IMR-90 (cell line): ENCODE data around the gene BTRC. TPM values are rescaled to one million over a fixed set of nuclear protein-coding genes. Genes with fewer than 3 reads are reported as not detected.

Experiments
- ATAC-seq: fragments of 200-7000 bp; cut with Tn5 transposase; 2 replicates; pipeline ENCODE4 v1.9.1; 2020; ENCODE audit warnings: low read depth, mild to moderate bottlenecking, moderate library complexity
- BruUV-seq: library from RNA; stranded (reverse); fragments of 400-500 nt; replicated peaks from 2 replicates; lab custom pipeline; 2021; lab: Mats Ljungman, UMichigan
- CTCF ChIA-PET: fragments of 300-600 bp; formaldehyde crosslinking; extraction: SDS; loops from one replicate; lab custom pipeline; 2021; ENCODE audit warnings: antibody characterized with exemption; lab: Yijun Ruan, JAX
- POLR2A ChIA-PET: fragments of 300-600 bp; sonication (Branson Sonifier 250); formaldehyde crosslinking; loops from one replicate; lab custom pipeline; 2022; ENCODE audit warnings: antibody characterized with exemption; ENCODE audit not compliant: unreplicated experiment; lab: Charles Lee
- DNase-seq: peaks from one replicate; pipeline ENCODE4 v3.0.0; 2013
- H2AFZ ChIP-seq: replicated peaks from 2 replicates; pipeline ENCODE3; 2013; ENCODE audit warnings: low read length, mild to moderate bottlenecking; ENCODE audit not compliant: poor library complexity
- H2AK5ac ChIP-seq: 2 replicates; pipeline ENCODE4 v1.6.1; 2013; ENCODE audit warnings: low read depth, low read length, inconsistent platforms
- H2AK9ac ChIP-seq: replicated peaks from 2 replicates; pipeline ENCODE3; 2013; ENCODE audit warnings: mild to moderate bottlenecking, low read depth, low read length, moderate library complexity; ENCODE audit not compliant: poor library complexity
- H2BK120ac ChIP-seq: 2 replicates; pipeline ENCODE4 v1.6.1; 2013; ENCODE audit warnings: low read depth, low read length, inconsistent platforms
- H2BK15ac ChIP-seq: 3 replicates; pipeline ENCODE4 v1.6.1; 2013; ENCODE audit warnings: low read depth, low read length, inconsistent platforms
- H2BK20ac ChIP-seq: 2 replicates; pipeline ENCODE4 v1.6.1; 2013; ENCODE audit warnings: low read depth, mild to moderate bottlenecking, inconsistent platforms, low read length, moderate library complexity
- H2BK5ac ChIP-seq: 2 replicates; pipeline ENCODE4 v1.6.1; 2013; ENCODE audit warnings: mild to moderate bottlenecking, low read depth, low read length, inconsistent platforms; ENCODE audit not compliant: poor library complexity, severe bottlenecking
- H3K14ac ChIP-seq: replicated peaks from 2 replicates; pipeline ENCODE4 v1.6.1; 2013; ENCODE audit warnings: low read depth, low read length, inconsistent platforms
- H3K18ac ChIP-seq: 2 replicates; pipeline ENCODE4 v1.6.1; 2013; ENCODE audit warnings: low read depth, low read length, control low read depth
- H3K23ac ChIP-seq: 2 replicates; pipeline ENCODE4 v1.6.1; 2013; ENCODE audit warnings: low read depth, low read length, inconsistent platforms
- H3K27ac ChIP-seq: 2 replicates; pipeline ENCODE4 v1.5.1; 2013; ENCODE audit warnings: mild to moderate bottlenecking, control low read depth, low read length; ENCODE audit not compliant: insufficient read depth
- H3K27me3 ChIP-seq: 2 replicates; pipeline ENCODE4 v1.6.1; 2013; ENCODE audit warnings: low read length; ENCODE audit not compliant: control insufficient read depth, insufficient read depth
- H3K36me3 ChIP-seq: 2 replicates; pipeline ENCODE4 v1.6.1; 2013; ENCODE audit warnings: low read length, mixed read lengths; ENCODE audit not compliant: control insufficient read depth, insufficient read depth
- H3K4ac ChIP-seq: 2 replicates; pipeline ENCODE4 v1.6.1; 2013; ENCODE audit warnings: low read depth, low read length, inconsistent platforms
- H3K4me1 ChIP-seq: 2 replicates; pipeline ENCODE4 v1.6.1; 2013; ENCODE audit warnings: low read length, mixed read lengths; ENCODE audit not compliant: control insufficient read depth, insufficient read depth
- H3K4me2 ChIP-seq: 2 replicates; pipeline ENCODE4 v1.6.1; 2013; ENCODE audit warnings: low read depth, mild to moderate bottlenecking, control low read depth, low read length, moderate library complexity
- H3K4me3 ChIP-seq: 2 replicates; pipeline ENCODE4 v1.5.1; 2013; ENCODE audit warnings: low read depth, mild to moderate bottlenecking, control low read depth, low read length, moderate library complexity; ENCODE audit not compliant: insufficient read depth
- H3K56ac ChIP-seq: 2 replicates; pipeline ENCODE4 v1.6.1; 2013; ENCODE audit warnings: low read length, inconsistent platforms; ENCODE audit not compliant: insufficient read depth; ENCODE audit errors: extremely low read depth
- H3K79me1 ChIP-seq, 2 experiments: 2 replicates each; pipeline ENCODE4 v1.6.1; 2013; ENCODE audit warnings: low read length in 2 of 2, inconsistent platforms in 1 of 2, low read depth in 1 of 2
- H3K9ac ChIP-seq: 2 replicates; pipeline ENCODE4 v1.6.1; 2013; ENCODE audit warnings: low read depth, low read length, control low read depth
- H3K9me1 ChIP-seq: 2 replicates; pipeline ENCODE4 v1.6.1; 2013; ENCODE audit warnings: low read length, inconsistent platforms; ENCODE audit not compliant: insufficient read depth
- H3K9me3 ChIP-seq: 2 replicates; pipeline ENCODE4 v1.6.1; 2013; ENCODE audit warnings: low read length; ENCODE audit not compliant: control insufficient read depth, insufficient read depth
- H4K20me1 ChIP-seq: 2 replicates; pipeline ENCODE4 v1.6.1; 2013; ENCODE audit warnings: low read length, inconsistent platforms; ENCODE audit not compliant: insufficient read depth
- H4K5ac ChIP-seq: 2 replicates; pipeline ENCODE4 v1.6.1; 2013; ENCODE audit warnings: mild to moderate bottlenecking, low read depth, low read length, control low read depth
- H4K8ac ChIP-seq, 2 experiments: 2 replicates each; pipeline ENCODE4 v1.6.1; 2013; ENCODE audit warnings: low read depth in 2 of 2, low read length in 2 of 2, control low read depth in 1 of 2, inconsistent platforms in 1 of 2
- H4K91ac ChIP-seq: 2 replicates; pipeline ENCODE4 v1.6.1; 2013; ENCODE audit warnings: low read depth, low read length, inconsistent platforms; ENCODE audit not compliant: insufficient read depth
- BHLHE40 ChIP-seq: fragments of 150-350 bp; IDR thresholded peaks from 2 replicates; pipeline ENCODE4 v1.6.1; 2016; ENCODE audit warnings: mild to moderate bottlenecking, low read depth, low read length
- CEBPB ChIP-seq: IDR thresholded peaks from 2 replicates; pipeline ENCODE4 v1.6.1; 2012; ENCODE audit warnings: low read depth, low read length, improper control_type of control experiment
- FOS ChIP-seq: fragments of 150-350 bp; IDR thresholded peaks from 2 replicates; pipeline ENCODE4 v1.6.1; 2016; ENCODE audit warnings: low read depth, low read length
- MAFK ChIP-seq: IDR thresholded peaks from 2 replicates; pipeline ENCODE4 v1.6.1; 2012; ENCODE audit warnings: low read depth, low read length, improper control_type of control experiment
- MXI1 ChIP-seq: IDR thresholded peaks from 2 replicates; pipeline ENCODE4 v1.6.1; 2012; ENCODE audit warnings: low read depth, mild to moderate bottlenecking, low read length, moderate library complexity, borderline replicate concordance
- NFE2L2 ChIP-seq: fragments of 150-350 bp; IDR thresholded peaks from 2 replicates; pipeline ENCODE4 v1.6.1; 2016; ENCODE audit warnings: low read depth, mild to moderate bottlenecking, low read length
- RAD21 ChIP-seq: IDR thresholded peaks from 2 replicates; pipeline ENCODE4 v1.6.1; 2012; ENCODE audit warnings: low read length, improper control_type of control experiment
- RCOR1 ChIP-seq: IDR thresholded peaks from 2 replicates; pipeline ENCODE4 v1.6.1; 2012; ENCODE audit warnings: mild to moderate bottlenecking, low read length, improper control_type of control experiment; ENCODE audit not compliant: insufficient replicate concordance
- RFX5 ChIP-seq: IDR thresholded peaks from 2 replicates; pipeline ENCODE4 v1.8.0; 2012; ENCODE audit warnings: low read depth, mild to moderate bottlenecking, low read length, moderate library complexity
- SMC3 ChIP-seq: fragments of 150-350 bp; IDR thresholded peaks from 2 replicates; pipeline ENCODE4 v1.6.1; 2016; ENCODE audit warnings: low read depth, mild to moderate bottlenecking, antibody characterized with exemption, low read length, moderate library complexity
- USF2 ChIP-seq: fragments of 150-350 bp; IDR thresholded peaks from 2 replicates; pipeline ENCODE4 v1.6.1; 2017; ENCODE audit warnings: mild to moderate bottlenecking, antibody characterized with exemption, low read length, low read depth
- WGBS, 2 experiments: methylation state at CpG; one replicate each; pipeline versions ENCODE4 v1.1.5 to v1.1.7; 2013; ENCODE audit warnings: missing lambda C conversion rate in 2 of 2; ENCODE audit not compliant: insufficient read length in 1 of 2; ENCODE audit errors: extremely low coverage in 2 of 2; 5-methylcytosine and 5-hydroxymethylcytosine counted together
- dilution Hi-C: fragments of 300-500 bp; cut with HindIII; formaldehyde crosslinking; loops from one replicate; pipeline ENCODE4 v1.14.3; 2018; ENCODE audit warnings: low sequenced_read_pairs; ENCODE audit not compliant: unreplicated experiment
- in situ Hi-C: fragments of 300-500 bp; cut with MboI; formaldehyde crosslinking; loops from 3 replicates; pipeline ENCODE4 v1.14.3; 2019; ENCODE audit warnings: low sequenced_read_pairs, inconsistent platforms, mixed read lengths
- intact Hi-C: fragments of 100-400 bp; cut with micrococcal nuclease; formaldehyde crosslinking; loops from 2 replicates; pipeline ENCODE4 v1.10.0; 2022
- polyA plus RNA-seq, 3 experiments: library from polyadenylated mRNA; depleted of rRNA; stranded (reverse); fragments of >200 nt; gene quantifications; 2 replicates each; pipeline ENCODE4 v1.2.3, GENCODE V29; 2012; ENCODE audit warnings: low replicate concordance in 1 of 3
- total RNA-seq: library from RNA; depleted of rRNA; stranded (reverse); fragments of >200 nt; gene quantifications from 2 replicates; pipeline ENCODE4 v1.2.3, GENCODE V29; 2012
- TF ChIP-seq, protein P1 (sequence below): conservative IDR thresholded peaks from 2 replicates; pipeline ENCODE4 v1.5.1; 2012; ENCODE audit warnings: mild to moderate bottlenecking, low read depth, low read length, improper control_type of control experiment
- TF ChIP-seq, protein P2 (sequence below): fragments of 150-350 bp; IDR thresholded peaks from 2 replicates; pipeline ENCODE4 v1.6.1; 2016; ENCODE audit warnings: low read depth, mild to moderate bottlenecking, low read length, moderate library complexity, borderline replicate concordance

The BTRC gene
- total and polyA plus RNA-seq, 2 of the 4 experiments (the other 2 are of a cell fraction), result 7.7 to 8.4 TPM

GRCh38 chr10:101354328-101355071 lies 535 bp downstream of the BTRC start:
- Histone ChIP-seq H3K9ac (peak overlapping the region; percentile 73), H3K27ac (peak overlapping the region; percentile 56), H3K14ac (peak overlapping the region; percentile 90), H3K36me3 (no peaks in the 10 kb centered on the region), H2BK15ac (peak overlapping the region; percentile 3; the same call in 1 of the 3 replicates), H4K91ac (peak overlapping the region; percentile 30), H2AK5ac (peak overlapping the region; percentile 25; the same call in 1 of the 2 replicates), H3K4me2 (peak overlapping the region; percentile 82), H3K27me3 (peaks cover 4% of the 10 kb centered on the region; the same call in 1 of the 2 replicates), H3K4me3 (peak overlapping the region; percentile 59), H2AFZ (peak overlapping the region; percentile 99), H3K56ac (peak overlapping the region; percentile 48), H4K5ac (peak overlapping the region; percentile 6; the same call in 1 of the 2 replicates), H4K8ac (peak overlapping the region; percentile 36 to 68; a peak in 2 of 4 replicates), H4K20me1 (peaks cover 10% of the 10 kb centered on the region; the same call in 1 of the 2 replicates), H2AK9ac (peak overlapping the region; percentile 86), H2BK120ac (peak overlapping the region; percentile 55; the same call in 1 of the 2 replicates), H2BK20ac (no peak overlapping the region), H3K79me1 (peaks cover 9 to 35% of the 10 kb centered on the region in 2 experiments; a peak in 3 of 4 replicates), H3K23ac (peak overlapping the region; percentile 96), H3K4ac (peak overlapping the region; percentile 92), H3K4me1 (peaks cover 3% of the 10 kb centered on the region), H3K9me1 (peaks cover 10% of the 10 kb centered on the region), H2BK5ac (peak overlapping the region; percentile 64), H3K18ac (peak overlapping the region; percentile 2; the same call in 1 of the 2 replicates), H3K9me3 (no peaks in the 10 kb centered on the region)
- DNase-seq (peak; percentile 47), ATAC-seq (peak; percentile 41)
- in situ Hi-C loops (no loop called here), dilution Hi-C loops (no loop called here), intact Hi-C loops (no loop called here)
- no TSS peak for BruUV-seq
- 1% methylated on average over 20 of the region's 29 CpGs; no CpG with 5 or more reads in 1 of the 2 experiments for WGBS, 2 experiments
- POLR2A ChIA-PET, result interaction anchor here (0.5 kb wide), 1 partner anchor 45 kb away, joined by 5 read pairs; no protein-coding TSS in a partner anchor
- CTCF ChIA-PET, result interaction anchor here (1.2 kb wide), 1 partner anchor 86 kb away, joined by 4 read pairs; no protein-coding TSS in a partner anchor
- TF ChIP-seq MXI1 (no peak), USF2 (no peak), CEBPB (no peak), BHLHE40 (no peak), FOS (no peak), SMC3 (no peak), RCOR1 (no peak), RFX5 (no peak), RAD21 (no peak), MAFK (no peak), NFE2L2 (no peak)
- TF ChIP-seq, protein P1, sequence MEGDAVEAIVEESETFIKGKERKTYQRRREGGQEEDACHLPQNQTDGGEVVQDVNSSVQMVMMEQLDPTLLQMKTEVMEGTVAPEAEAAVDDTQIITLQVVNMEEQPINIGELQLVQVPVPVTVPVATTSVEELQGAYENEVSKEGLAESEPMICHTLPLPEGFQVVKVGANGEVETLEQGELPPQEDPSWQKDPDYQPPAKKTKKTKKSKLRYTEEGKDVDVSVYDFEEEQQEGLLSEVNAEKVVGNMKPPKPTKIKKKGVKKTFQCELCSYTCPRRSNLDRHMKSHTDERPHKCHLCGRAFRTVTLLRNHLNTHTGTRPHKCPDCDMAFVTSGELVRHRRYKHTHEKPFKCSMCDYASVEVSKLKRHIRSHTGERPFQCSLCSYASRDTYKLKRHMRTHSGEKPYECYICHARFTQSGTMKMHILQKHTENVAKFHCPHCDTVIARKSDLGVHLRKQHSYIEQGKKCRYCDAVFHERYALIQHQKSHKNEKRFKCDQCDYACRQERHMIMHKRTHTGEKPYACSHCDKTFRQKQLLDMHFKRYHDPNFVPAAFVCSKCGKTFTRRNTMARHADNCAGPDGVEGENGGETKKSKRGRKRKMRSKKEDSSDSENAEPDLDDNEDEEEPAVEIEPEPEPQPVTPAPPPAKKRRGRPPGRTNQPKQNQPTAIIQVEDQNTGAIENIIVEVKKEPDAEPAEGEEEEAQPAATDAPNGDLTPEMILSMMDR, result no peak
- TF ChIP-seq, protein P2, sequence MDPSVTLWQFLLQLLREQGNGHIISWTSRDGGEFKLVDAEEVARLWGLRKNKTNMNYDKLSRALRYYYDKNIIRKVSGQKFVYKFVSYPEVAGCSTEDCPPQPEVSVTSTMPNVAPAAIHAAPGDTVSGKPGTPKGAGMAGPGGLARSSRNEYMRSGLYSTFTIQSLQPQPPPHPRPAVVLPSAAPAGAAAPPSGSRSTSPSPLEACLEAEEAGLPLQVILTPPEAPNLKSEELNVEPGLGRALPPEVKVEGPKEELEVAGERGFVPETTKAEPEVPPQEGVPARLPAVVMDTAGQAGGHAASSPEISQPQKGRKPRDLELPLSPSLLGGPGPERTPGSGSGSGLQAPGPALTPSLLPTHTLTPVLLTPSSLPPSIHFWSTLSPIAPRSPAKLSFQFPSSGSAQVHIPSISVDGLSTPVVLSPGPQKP, result no peak
